Endodermal cell (in vitro differentiated cells): ENCODE results near the gene DSPP. TPM values are rescaled to one million over a fixed set of nuclear protein-coding genes. Genes with fewer than 3 reads are reported as not detected.
"Not testable (repeated sequence)": the region's sequence is repeated elsewhere in the genome, so short reads cannot be mapped to it uniquely, and the experiment has no call there.

Experiments used
- DNase-seq: peaks from one replicate; pipeline ENCODE4 v3.0.0-alpha.2; 2017
- H3K27ac ChIP-seq: 2 replicates; pipeline ENCODE4 v1.5.1; 2013; ENCODE audit warnings: mild to moderate bottlenecking, low read depth, low read length, moderate library complexity
- H3K27me3 ChIP-seq: 2 replicates; pipeline ENCODE4 v1.6.1; 2013; ENCODE audit warnings: mild to moderate bottlenecking, low read length, moderate library complexity; ENCODE audit not compliant: insufficient read depth, control insufficient read depth, poor library complexity, severe bottlenecking
- H3K36me3 ChIP-seq: 2 replicates; pipeline ENCODE4 v1.7.0; 2013; ENCODE audit warnings: mild to moderate bottlenecking, low read length, moderate library complexity; ENCODE audit not compliant: control insufficient read depth, insufficient read depth
- H3K4me1 ChIP-seq: one replicate; pipeline ENCODE4 v1.7.0; 2013; ENCODE audit warnings: low read length; ENCODE audit not compliant: control insufficient read depth, insufficient read depth
- H3K4me3 ChIP-seq: 2 replicates; pipeline ENCODE4 v1.5.1; 2013; ENCODE audit warnings: mild to moderate bottlenecking, low read length, moderate library complexity
- H3K9ac ChIP-seq: 2 replicates; pipeline ENCODE4 v1.6.1; 2013; ENCODE audit warnings: mild to moderate bottlenecking, low read length, moderate library complexity; ENCODE audit not compliant: poor library complexity, severe bottlenecking; ENCODE audit errors: extremely low read depth
- H3K9me3 ChIP-seq: 2 replicates; pipeline ENCODE4 v1.6.1; 2013; ENCODE audit warnings: mild to moderate bottlenecking, low read length, moderate library complexity; ENCODE audit not compliant: control insufficient read depth
- H3K27ac Mint-ChIP-seq: 2 replicates; pipeline ENCODE4 v1.8.0; 2020; ENCODE audit warnings: mixed read lengths
- H3K27me3 Mint-ChIP-seq: 2 replicates; pipeline ENCODE4 v1.8.0; 2021; ENCODE audit warnings: mild to moderate bottlenecking, mixed read lengths; ENCODE audit not compliant: insufficient read depth
- H3K36me3 Mint-ChIP-seq: 2 replicates; pipeline ENCODE4 v1.8.0; 2020; ENCODE audit warnings: low read depth, mixed read lengths
- H3K4me1 Mint-ChIP-seq: 2 replicates; pipeline ENCODE4 v1.8.0; 2020; ENCODE audit warnings: mixed read lengths
- H3K4me3 Mint-ChIP-seq: 2 replicates; pipeline ENCODE4 v1.8.0; 2020; ENCODE audit warnings: mild to moderate bottlenecking, moderate library complexity, mixed read lengths
- H3K9me3 Mint-ChIP-seq: 2 replicates; pipeline ENCODE4 v1.8.0; 2020; ENCODE audit warnings: mild to moderate bottlenecking, mixed read lengths
- CTCF ChIP-seq: fragments of 200-600 bp; sonication (generic); conservative IDR thresholded peaks from 2 replicates; pipeline ENCODE4 v1.5.0; 2021; ENCODE audit warnings: antibody characterized with exemption, mild to moderate bottlenecking
- WGBS, 2 experiments: methylation state at CpG; one replicate each; pipeline versions ENCODE4 v1.1.5 to v1.1.7; 2013; ENCODE audit warnings: missing lambda C conversion rate in 2 of 2, mixed read lengths in 1 of 2; ENCODE audit not compliant: insufficient coverage in 1 of 2, insufficient read length in 1 of 2; 5-methylcytosine and 5-hydroxymethylcytosine counted together
- total RNA-seq, 2 donors: library from RNA; stranded (reverse); fragmentation: NEBNext Ultra II Directional in 1 of 2; extraction: Animal tissue kit (Norgen Biotek cat#: 25700) in 1 of 2; gene quantifications; 2 replicates in 1 of 2; 3 replicates in 1 of 2; pipeline ENCODE4 v1.2.1, GENCODE V29; 2021

Gene DSPP
- total RNA-seq, 2 donors from 2014 or later, result not detected

GRCh38 chr4:87570290-87570805 lies 38.0 kb upstream of the DSPP start:
- H3K4me3 Mint-ChIP-seq, result no peak overlapping the region
- no peak overlapping the region for H3K27ac ChIP-seq
- H3K36me3 Mint-ChIP-seq, result no peaks in the 10 kb centered on the region
- H3K27me3 ChIP-seq, result no peaks in the 10 kb centered on the region
- no peaks in the 10 kb centered on the region for H3K27me3 Mint-ChIP-seq
- peaks cover 15% of the 10 kb centered on the region for H3K4me1 Mint-ChIP-seq
- no peak for DNase-seq
- H3K9ac ChIP-seq, result no peak overlapping the region
- peaks cover 4% of the 10 kb centered on the region for H3K4me1 ChIP-seq
- H3K36me3 ChIP-seq, result no peaks in the 10 kb centered on the region
- no peak overlapping the region for H3K4me3 ChIP-seq
- H3K9me3 ChIP-seq, result no peaks in the 10 kb centered on the region
- 90 to 100% methylated on average over 1 to 5 of the region's 5 CpGs for WGBS, 2 experiments
- no peak for TF ChIP-seq CTCF
- peaks cover 8% of the 10 kb centered on the region for H3K9me3 Mint-ChIP-seq
- no peak overlapping the region for H3K27ac Mint-ChIP-seq

DNA sequence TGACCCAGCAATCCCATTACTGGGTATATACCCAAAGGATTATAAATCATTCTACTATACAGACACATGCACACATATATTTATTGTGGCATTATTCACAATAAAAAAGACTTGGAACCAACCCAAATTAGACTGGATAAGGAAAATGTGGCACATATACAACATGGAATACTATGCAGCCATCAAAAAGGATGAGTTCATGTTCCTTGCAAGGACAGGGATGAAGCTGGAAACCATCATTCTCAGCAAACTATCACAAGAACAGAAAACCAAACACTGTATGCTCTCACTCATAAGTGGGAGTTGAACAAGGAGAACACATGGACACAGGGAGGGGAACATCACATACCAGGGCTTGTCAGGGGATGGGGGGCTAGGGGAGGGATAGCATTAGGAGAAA lies 34.0 kb upstream of the DSPP start:
- H3K36me3 Mint-ChIP-seq, H3K27me3 Mint-ChIP-seq, H3K9me3 Mint-ChIP-seq: not testable (repeated sequence)

DNA sequence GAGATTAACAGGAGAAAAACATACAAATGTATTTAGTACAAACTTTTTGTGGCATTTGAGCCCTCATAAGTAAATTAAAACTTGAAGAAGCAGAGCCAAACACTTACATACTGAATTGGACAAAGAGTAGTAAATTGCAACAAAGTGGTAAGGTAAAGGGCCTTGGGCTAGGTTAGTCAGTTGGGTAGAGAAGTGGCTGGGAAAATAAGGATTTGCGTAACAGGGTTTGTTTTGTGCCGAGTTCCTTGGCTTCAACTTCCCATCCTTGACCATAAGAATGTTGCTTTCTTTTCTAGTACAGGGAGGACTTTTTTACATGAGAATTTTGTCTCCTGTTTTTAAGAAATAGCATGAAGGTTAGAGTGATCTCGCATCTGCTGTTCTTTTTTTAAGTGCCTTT lies 33.3 kb upstream of the DSPP start:
- H3K4me1 Mint-ChIP-seq, result no peaks in the 10 kb centered on the region

More for the DNA sequence above, 34.0 kb upstream of the DSPP start:
- not testable (repeated sequence) for DNase-seq, H3K27ac ChIP-seq, H3K36me3 ChIP-seq, H3K4me1 Mint-ChIP-seq, H3K27me3 ChIP-seq, H3K9me3 ChIP-seq, H3K4me3 ChIP-seq, H3K4me1 ChIP-seq, H3K4me3 Mint-ChIP-seq, H3K27ac Mint-ChIP-seq, H3K9ac ChIP-seq

More for the DNA sequence above, 33.3 kb upstream of the DSPP start:
- Histone ChIP-seq H3K9ac (no peak overlapping the region), H3K4me3 (no peak overlapping the region), H3K27me3 (no peaks in the 10 kb centered on the region), H3K4me1 (no peaks in the 10 kb centered on the region), H3K27ac (no peak overlapping the region), H3K36me3 (no peaks in the 10 kb centered on the region), H3K9me3 (no peaks in the 10 kb centered on the region)
- Mint-ChIP-seq H3K9me3 (peaks cover 7% of the 10 kb centered on the region), H3K27ac (no peak overlapping the region), H3K4me3 (no peak overlapping the region), H3K27me3 (no peaks in the 10 kb centered on the region), H3K36me3 (no peaks in the 10 kb centered on the region)
- no peak for DNase-seq
- TF ChIP-seq CTCF, result no peak
- WGBS, 2 experiments, result 42 to 56% methylated on average over 2 to 3 of the region's 3 CpGs
